GM10847 (cell line): ENCODE data around the gene SH3RF3.

ENCODE experiments used
- POLR2A ChIP-seq: IDR thresholded peaks from 2 replicates; pipeline ENCODE4 v1.6.1; 2011; ENCODE audit not compliant: insufficient read length; ENCODE audit errors: extremely low read depth

Gene SH3RF3

DNA sequence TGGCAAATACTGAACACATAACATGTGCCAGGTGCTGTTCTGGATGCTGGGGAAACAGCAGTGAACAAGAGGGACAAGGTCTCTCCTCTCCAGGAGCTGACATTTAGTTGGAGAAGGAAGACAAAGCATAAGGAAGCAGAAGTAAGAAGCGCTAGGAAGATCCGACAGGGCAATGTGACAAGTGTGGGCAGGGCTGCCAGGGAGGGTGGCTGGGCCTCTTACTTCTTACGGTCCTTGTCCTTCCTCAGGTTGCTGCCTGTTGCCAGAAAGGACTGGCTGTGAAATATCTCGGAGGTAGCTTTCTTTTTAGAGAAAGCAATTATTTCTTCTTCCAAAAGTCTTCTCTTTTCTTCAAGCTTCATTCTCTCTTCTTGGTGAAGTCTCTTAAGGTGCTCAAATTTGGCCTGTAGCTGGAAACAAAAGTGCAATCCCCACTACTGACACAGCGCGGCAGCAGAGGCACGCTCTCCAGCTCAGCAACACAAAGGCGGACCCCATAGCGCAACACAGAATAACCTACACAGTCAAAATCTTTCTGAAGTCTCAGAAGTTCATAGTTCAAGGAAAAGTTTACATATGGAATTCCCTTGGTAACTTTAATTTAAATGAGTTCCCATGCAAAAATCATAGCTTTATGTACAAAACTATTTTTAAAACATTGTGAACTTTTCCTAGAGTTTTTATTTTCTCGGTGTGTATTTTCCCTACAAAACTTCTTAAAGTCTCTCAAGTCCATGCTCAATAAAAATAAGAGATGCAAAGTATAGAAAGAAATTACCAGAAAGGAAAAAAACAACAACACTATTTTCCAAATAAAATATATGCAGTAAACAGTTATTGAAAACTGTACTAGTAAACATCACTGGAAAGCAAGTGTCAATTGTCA lies 417.1 kb downstream of the SH3RF3 start:
- TF ChIP-seq POLR2A = no peak

DNA sequence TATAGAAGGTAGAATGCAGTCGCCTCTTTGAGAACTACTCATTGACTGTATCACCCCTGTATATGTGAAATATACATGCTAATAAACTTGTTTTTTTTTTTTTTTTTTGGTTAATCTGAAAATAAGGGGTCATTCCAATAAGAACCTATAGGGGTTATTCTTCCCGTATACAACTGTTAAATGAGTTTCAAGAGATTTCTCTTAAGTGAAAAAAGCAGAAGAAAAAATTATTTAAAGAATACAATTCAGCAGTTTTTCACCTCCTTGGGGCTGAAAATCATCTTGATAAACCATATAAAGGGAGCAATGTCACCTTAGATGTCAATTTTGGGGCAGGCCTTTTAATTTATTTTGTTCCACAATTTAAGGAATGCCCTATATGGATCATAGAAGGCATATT lies 418.3 kb downstream of the SH3RF3 start:
- TF ChIP-seq POLR2A = no peak

DNA sequence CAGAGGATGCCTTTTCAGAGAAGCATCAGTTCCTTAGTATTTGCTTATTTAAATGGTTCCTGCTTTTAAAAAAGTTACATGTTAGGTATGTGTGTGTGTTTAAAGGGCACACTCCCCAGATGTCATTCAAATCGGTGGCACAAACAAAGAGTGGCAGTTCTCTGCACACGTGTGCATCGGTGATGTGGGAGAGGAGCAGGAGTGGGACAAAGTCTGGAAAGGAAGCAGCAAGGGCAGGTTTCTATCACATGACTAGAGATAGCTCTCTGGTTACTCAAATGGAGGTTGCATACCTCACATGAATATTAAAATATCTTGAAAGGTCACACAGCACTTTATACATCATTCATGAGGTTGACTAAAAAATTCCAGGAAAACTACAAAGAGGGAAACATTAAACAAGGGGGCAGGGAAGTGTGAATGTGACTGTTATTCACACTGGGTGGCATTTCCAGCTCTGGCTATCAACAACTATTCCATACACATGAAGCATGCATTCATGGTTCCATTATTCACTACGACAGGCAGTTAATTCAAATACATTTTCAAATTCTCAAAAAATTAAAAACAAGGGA lies 420.1 kb downstream of the SH3RF3 start:
- no peak for TF ChIP-seq POLR2A
